Keratinocyte (primary cell): ENCODE data around the gene SDF4.

ENCODE experiments used
- EZH2 ChIP-seq: IDR thresholded peaks from one replicate; pipeline ENCODE4 v1.6.1; 2012; ENCODE audit warnings: inconsistent platforms, mild to moderate bottlenecking, low read length, moderate library complexity
- TF ChIP-seq, protein P1 (sequence below), 3 experiments: IDR thresholded peaks in 1 of 3; conservative IDR thresholded peaks in 1 of 3; optimal IDR thresholded peaks in 1 of 3; 2 replicates in 2 of 3; 3 replicates in 1 of 3; pipeline versions ENCODE3 to v1.5.1; 2011; ENCODE audit warnings: low read length in 3 of 3, mild to moderate bottlenecking in 3 of 3, moderate library complexity in 2 of 3, control low read depth in 1 of 3, inconsistent platforms in 1 of 3; ENCODE audit not compliant: insufficient read depth in 2 of 3; ENCODE audit errors: extremely low read depth in 1 of 3

DNA sequence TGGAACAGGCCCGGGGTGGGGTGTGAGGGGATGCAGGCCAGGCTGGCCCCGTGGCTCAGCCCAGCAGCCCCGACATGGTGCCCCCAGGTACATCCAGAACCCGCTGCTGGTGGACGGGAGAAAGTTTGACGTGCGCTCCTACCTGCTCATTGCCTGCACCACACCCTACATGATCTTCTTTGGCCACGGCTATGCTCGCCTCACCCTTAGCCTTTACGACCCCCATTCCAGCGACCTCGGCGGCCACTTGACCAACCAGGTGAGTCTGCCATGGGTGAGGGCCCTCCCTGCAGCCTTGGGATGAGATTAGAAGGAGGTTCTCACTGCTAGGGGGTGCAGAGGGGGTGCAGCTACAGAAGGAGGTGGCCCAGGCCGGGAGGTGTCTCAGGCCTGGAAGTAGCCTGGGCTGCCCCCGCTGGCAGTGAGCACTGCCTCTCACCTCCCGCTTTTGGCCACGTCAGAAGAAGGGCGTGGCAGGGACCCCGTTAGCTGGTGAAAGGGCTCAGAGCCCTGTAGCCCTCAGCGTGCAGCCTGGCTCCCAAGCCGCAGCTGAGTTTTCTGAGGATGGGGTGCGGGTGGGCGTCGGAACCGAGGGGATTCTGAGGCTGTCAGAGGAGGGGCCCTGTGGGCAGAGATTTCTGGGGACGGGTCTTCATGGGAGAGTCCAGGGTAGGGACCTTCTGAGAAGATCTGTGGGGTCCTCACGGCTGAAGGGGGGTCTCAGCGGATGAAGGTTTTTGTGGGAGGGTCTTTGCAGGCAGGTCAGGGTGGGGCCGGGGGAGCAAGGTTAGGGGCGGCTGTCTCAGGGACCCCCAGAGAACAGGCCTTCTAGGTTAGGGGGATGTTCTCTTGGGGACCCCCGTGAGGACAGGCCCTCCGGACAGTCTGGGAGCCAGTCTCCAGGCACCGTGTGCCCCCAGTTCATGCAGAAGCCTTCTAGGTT, 47.7 kb downstream of the SDF4 start:
- TF ChIP-seq, protein P1, sequence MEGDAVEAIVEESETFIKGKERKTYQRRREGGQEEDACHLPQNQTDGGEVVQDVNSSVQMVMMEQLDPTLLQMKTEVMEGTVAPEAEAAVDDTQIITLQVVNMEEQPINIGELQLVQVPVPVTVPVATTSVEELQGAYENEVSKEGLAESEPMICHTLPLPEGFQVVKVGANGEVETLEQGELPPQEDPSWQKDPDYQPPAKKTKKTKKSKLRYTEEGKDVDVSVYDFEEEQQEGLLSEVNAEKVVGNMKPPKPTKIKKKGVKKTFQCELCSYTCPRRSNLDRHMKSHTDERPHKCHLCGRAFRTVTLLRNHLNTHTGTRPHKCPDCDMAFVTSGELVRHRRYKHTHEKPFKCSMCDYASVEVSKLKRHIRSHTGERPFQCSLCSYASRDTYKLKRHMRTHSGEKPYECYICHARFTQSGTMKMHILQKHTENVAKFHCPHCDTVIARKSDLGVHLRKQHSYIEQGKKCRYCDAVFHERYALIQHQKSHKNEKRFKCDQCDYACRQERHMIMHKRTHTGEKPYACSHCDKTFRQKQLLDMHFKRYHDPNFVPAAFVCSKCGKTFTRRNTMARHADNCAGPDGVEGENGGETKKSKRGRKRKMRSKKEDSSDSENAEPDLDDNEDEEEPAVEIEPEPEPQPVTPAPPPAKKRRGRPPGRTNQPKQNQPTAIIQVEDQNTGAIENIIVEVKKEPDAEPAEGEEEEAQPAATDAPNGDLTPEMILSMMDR (optimal IDR thresholded peaks at IDR 0.05 in 1 of 3, IDR thresholded peaks at IDR 0.05 in 1 of 3, conservative IDR thresholded peaks at IDR 0.05 in 1 of 3; ENCODE audit: extremely low read depth in 1 of 3, insufficient read depth in 2 of 3, low read length in 3 of 3): no peak
- TF ChIP-seq EZH2: no peak
